ENCODE data around the gene DUSP5.
"Not testable (repeated sequence)": the region's sequence is repeated elsewhere in the genome, so short reads cannot be mapped to it uniquely, and the experiment has no call there.

Gene DUSP5

DNA sequence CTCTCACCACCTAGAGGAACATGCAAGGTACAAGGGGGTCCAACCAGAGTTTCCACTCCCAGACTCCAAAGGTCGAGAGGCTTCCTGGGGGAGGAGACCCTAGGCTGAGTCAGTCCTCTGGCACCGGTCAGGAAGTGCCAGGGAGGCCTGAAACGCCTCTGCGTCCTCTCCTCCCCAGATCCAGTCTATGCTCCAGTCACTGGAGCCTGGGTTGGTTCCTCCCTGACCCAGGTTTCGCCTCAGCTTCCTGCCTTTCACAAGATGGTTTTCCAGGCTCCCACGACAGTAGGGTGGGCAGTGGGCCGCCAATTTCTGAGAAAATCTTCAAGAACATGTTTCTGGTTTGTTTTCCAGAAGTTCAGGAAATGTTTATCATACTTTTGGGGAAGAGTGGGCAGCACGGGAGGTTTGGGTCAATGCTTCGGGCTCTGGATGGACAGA is 30.0 kb downstream of the DUSP5 start:
- no peaks in the 10 kb centered on the region for H3K9me3 ChIP-seq (replicated peaks in 1 of 2; ENCODE audit: control insufficient read depth in 2 of 2, insufficient read depth in 1 of 2, low read depth in 1 of 2, low read length in 2 of 2)
- H3K79me1 ChIP-seq (ENCODE audit: low read depth, low read length), result no peaks in the 10 kb centered on the region
- no peak overlapping the region for H3K4ac ChIP-seq (ENCODE audit: low read length)
- H3K14ac ChIP-seq (ENCODE audit: low read length), result no peak overlapping the region
- WGBS, 2 donors (ENCODE audit: extremely low coverage in 2 of 2, insufficient read length in 2 of 2, insufficient replicate concordance in 1 of 2), result no CpG with 5 or more reads among the region's 9 CpGs
- peaks cover 0 to 3% (median 0%) of the 10 kb centered on the region in 3 experiments for H3K27me3 ChIP-seq (ENCODE audit: control insufficient read depth in 3 of 3, insufficient read depth in 3 of 3, low read depth in 1 of 3, low read length in 3 of 3)
- H2BK15ac ChIP-seq (ENCODE audit: low read length), result no peak overlapping the region
- H4K91ac ChIP-seq (ENCODE audit: low read depth, low read length, poor library complexity), result no peak overlapping the region
- no peak overlapping the region for H2BK12ac ChIP-seq (ENCODE audit: low read length)
- H3K4me2 ChIP-seq (ENCODE audit: insufficient read depth, low read length, poor library complexity, severe bottlenecking), result no peak overlapping the region
- H2AK5ac ChIP-seq (ENCODE audit: low read depth, low read length), result no peak overlapping the region
- H3K18ac ChIP-seq (ENCODE audit: low read length), result no peak overlapping the region
- no peak overlapping the region for H2BK120ac ChIP-seq (ENCODE audit: low read depth, low read length)
- H3K23ac ChIP-seq (ENCODE audit: low read depth, low read length, poor library complexity), result no peak overlapping the region
- H3K4me1 ChIP-seq (ENCODE audit: control insufficient read depth in 2 of 2, insufficient read depth in 1 of 2, low read depth in 1 of 2, low read length in 2 of 2), result peaks cover 0 to 7% of the 10 kb centered on the region in 2 donors
- no peak overlapping the region for H2AFZ ChIP-seq (ENCODE audit: low read length)
- H4K8ac ChIP-seq (ENCODE audit: low read depth, low read length), result no peak overlapping the region
- no peak for DNase-seq (ENCODE audit: low spot score)
- no peaks in the 10 kb centered on the region for H3K36me3 ChIP-seq (replicated peaks in 1 of 2; ENCODE audit: control insufficient read depth in 2 of 2, insufficient read depth in 2 of 2, low read length in 2 of 2)
- no peak overlapping the region for H3K9ac ChIP-seq (ENCODE audit: low read depth, low read length, poor library complexity)
- H3K4me3 ChIP-seq (ENCODE audit: low read length in 2 of 2), result no peak overlapping the region
- H2BK5ac ChIP-seq (ENCODE audit: low read length), result no peak overlapping the region
- H3K27ac ChIP-seq (replicated peaks; ENCODE audit: low read length), result no peak overlapping the region

DNA sequence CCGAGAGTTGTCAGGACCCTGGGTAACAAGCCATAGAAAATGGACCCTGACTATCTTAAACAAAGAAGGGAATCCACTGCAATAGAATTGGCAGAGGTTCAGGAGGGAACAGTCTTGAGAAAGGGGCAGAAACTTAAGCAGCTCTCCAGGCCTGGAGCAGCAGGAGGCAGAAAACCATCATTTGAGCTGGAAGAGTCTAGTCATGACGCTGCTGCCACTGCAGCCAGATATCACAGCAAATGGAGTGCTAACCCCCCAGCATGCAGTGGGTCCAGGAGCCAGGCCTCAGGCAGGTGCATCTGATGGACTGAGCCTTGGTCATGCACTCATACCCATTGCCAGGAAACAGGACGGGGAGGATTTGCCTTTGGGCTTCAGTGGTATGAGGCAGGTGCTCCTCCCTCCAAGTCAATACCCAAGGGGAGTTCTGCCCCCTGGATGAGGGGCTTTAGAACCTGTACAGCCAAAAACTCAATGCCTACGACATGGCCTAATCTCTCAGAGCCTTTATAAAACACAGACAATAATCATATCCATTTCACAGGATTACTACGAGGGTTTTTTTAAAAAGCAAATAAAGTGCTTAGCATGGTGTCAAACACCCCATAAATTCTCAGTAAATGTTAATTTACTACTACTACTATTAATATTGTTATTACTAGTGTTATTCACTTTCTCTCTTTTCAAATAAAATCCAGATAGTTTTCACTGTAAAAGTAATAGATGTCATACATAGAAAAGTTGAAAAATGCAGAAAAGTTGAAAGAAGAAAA is 30.7 kb downstream of the DUSP5 start:
- no peak overlapping the region for H3K14ac ChIP-seq (ENCODE audit: low read length)
- H3K36me3 ChIP-seq (replicated peaks in 1 of 2; ENCODE audit: control insufficient read depth in 2 of 2, insufficient read depth in 2 of 2, low read length in 2 of 2), result no peaks in the 10 kb centered on the region
- H4K91ac ChIP-seq (ENCODE audit: low read depth, low read length, poor library complexity), result no peak overlapping the region
- H2AFZ ChIP-seq (ENCODE audit: low read length), result no peak overlapping the region
- H3K27me3 ChIP-seq (ENCODE audit: control insufficient read depth in 3 of 3, insufficient read depth in 3 of 3, low read depth in 1 of 3, low read length in 3 of 3), result peaks cover 0 to 3% (median 0%) of the 10 kb centered on the region in 3 experiments
- H3K79me1 ChIP-seq (ENCODE audit: low read depth, low read length), result no peaks in the 10 kb centered on the region
- no peak overlapping the region for H3K9ac ChIP-seq (ENCODE audit: low read depth, low read length, poor library complexity)
- H3K18ac ChIP-seq (ENCODE audit: low read length), result no peak overlapping the region
- H3K9me3 ChIP-seq (replicated peaks in 1 of 2; ENCODE audit: control insufficient read depth in 2 of 2, insufficient read depth in 1 of 2, low read depth in 1 of 2, low read length in 2 of 2), result no peaks in the 10 kb centered on the region
- no peak overlapping the region for H2BK120ac ChIP-seq (ENCODE audit: low read depth, low read length)
- H3K4ac ChIP-seq (ENCODE audit: low read length), result no peak overlapping the region
- H3K4me3 ChIP-seq (ENCODE audit: low read length in 2 of 2), result no peak overlapping the region
- peaks cover 0 to 9% of the 10 kb centered on the region in 2 donors for H3K4me1 ChIP-seq (ENCODE audit: control insufficient read depth in 2 of 2, insufficient read depth in 1 of 2, low read depth in 1 of 2, low read length in 2 of 2)
- WGBS, 2 donors (ENCODE audit: extremely low coverage in 2 of 2, insufficient read length in 2 of 2, insufficient replicate concordance in 1 of 2), result no CpG with 5 or more reads among the region's 5 CpGs
- H2BK12ac ChIP-seq (ENCODE audit: low read length), result no peak overlapping the region
- H3K27ac ChIP-seq (replicated peaks; ENCODE audit: low read length), result no peak overlapping the region
- no peak overlapping the region for H2AK5ac ChIP-seq (ENCODE audit: low read depth, low read length)
- H4K8ac ChIP-seq (ENCODE audit: low read depth, low read length), result no peak overlapping the region
- H3K4me2 ChIP-seq (ENCODE audit: insufficient read depth, low read length, poor library complexity, severe bottlenecking), result no peak overlapping the region
- H3K23ac ChIP-seq (ENCODE audit: low read depth, low read length, poor library complexity), result no peak overlapping the region
- no peak overlapping the region for H2BK5ac ChIP-seq (ENCODE audit: low read length)
- H2BK15ac ChIP-seq (ENCODE audit: low read length), result no peak overlapping the region
- no peak for DNase-seq (ENCODE audit: low spot score)

DNA sequence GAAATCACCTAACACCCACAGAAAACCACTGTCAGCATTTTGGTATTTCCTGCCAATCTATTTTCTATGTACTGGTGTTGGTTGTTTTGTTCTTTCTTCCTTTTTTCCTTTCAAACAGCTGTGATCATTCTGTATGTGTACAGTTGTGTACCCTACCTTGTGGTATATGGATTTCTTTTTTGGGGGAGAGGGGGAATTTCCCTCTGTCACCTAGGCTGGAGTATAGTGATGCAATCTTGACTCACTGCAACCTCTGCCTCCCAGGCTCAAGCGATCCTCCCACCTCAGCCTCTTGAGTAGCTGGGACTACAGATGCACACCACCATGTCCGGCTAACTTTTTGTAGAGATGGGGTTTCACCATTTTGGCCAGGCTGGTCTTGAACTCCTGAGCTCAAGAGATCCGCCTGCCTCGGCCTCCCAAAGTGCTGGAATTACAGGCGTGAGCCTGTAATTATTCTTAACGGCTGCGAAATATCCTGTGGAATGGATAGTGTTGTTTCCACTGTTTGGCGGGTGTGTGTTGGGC is 31.4 kb downstream of the DUSP5 start:
- DNase-seq (ENCODE audit: low spot score); H4K91ac ChIP-seq (ENCODE audit: low read depth, low read length, poor library complexity); H3K9me3 ChIP-seq (replicated peaks in 1 of 2; ENCODE audit: control insufficient read depth in 2 of 2, insufficient read depth in 1 of 2, low read depth in 1 of 2, low read length in 2 of 2); H2BK5ac ChIP-seq (ENCODE audit: low read length); H3K27me3 ChIP-seq (ENCODE audit: control insufficient read depth in 3 of 3, insufficient read depth in 3 of 3, low read depth in 1 of 3, low read length in 3 of 3); H3K14ac ChIP-seq (ENCODE audit: low read length); H3K23ac ChIP-seq (ENCODE audit: low read depth, low read length, poor library complexity); H4K8ac ChIP-seq (ENCODE audit: low read depth, low read length); H3K4ac ChIP-seq (ENCODE audit: low read length); H3K4me3 ChIP-seq (ENCODE audit: low read length in 2 of 2); H2BK120ac ChIP-seq (ENCODE audit: low read depth, low read length); H3K9ac ChIP-seq (ENCODE audit: low read depth, low read length, poor library complexity); H3K18ac ChIP-seq (ENCODE audit: low read length); H3K4me1 ChIP-seq (ENCODE audit: control insufficient read depth in 2 of 2, insufficient read depth in 1 of 2, low read depth in 1 of 2, low read length in 2 of 2); H2BK15ac ChIP-seq (ENCODE audit: low read length); H3K36me3 ChIP-seq (replicated peaks in 1 of 2; ENCODE audit: control insufficient read depth in 2 of 2, insufficient read depth in 2 of 2, low read length in 2 of 2); H3K27ac ChIP-seq (replicated peaks; ENCODE audit: low read length); H3K79me1 ChIP-seq (ENCODE audit: low read depth, low read length); H2BK12ac ChIP-seq (ENCODE audit: low read length); H3K4me2 ChIP-seq (ENCODE audit: insufficient read depth, low read length, poor library complexity, severe bottlenecking); H2AK5ac ChIP-seq (ENCODE audit: low read depth, low read length); H2AFZ ChIP-seq (ENCODE audit: low read length): not testable (repeated sequence)
- WGBS, 2 donors (ENCODE audit: extremely low coverage in 2 of 2, insufficient read length in 2 of 2, insufficient replicate concordance in 1 of 2), result no CpG with 5 or more reads among the region's 8 CpGs

DNA sequence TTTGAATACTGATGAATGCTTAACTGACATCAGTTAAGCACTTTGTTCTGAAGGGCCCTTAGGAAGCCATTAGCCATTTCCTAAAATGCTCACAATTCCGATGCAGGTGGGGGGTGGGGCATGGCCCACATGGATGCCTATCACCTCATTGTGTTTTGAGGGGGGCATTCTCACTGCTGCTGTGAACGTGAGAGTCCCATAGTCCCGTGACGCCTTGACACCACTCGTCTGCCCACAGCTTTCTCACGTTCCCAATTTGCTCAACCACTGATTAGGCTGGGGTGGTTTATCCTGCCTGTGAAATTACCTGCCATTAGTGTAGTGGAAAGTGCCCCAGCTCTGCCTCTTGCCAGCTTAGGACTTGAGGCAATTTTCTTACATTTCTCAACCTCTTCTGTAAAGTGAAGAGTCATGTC is 31.9 kb downstream of the DUSP5 start:
- no peaks in the 10 kb centered on the region for H3K36me3 ChIP-seq (replicated peaks in 1 of 2; ENCODE audit: control insufficient read depth in 2 of 2, insufficient read depth in 2 of 2, low read length in 2 of 2)
- no peak overlapping the region for H3K14ac ChIP-seq (ENCODE audit: low read length)
- H3K4me2 ChIP-seq (ENCODE audit: insufficient read depth, low read length, poor library complexity, severe bottlenecking), result no peak overlapping the region
- no peak overlapping the region for H3K23ac ChIP-seq (ENCODE audit: low read depth, low read length, poor library complexity)
- H2BK5ac ChIP-seq (ENCODE audit: low read length), result no peak overlapping the region
- peaks cover 0 to 9% of the 10 kb centered on the region in 2 donors for H3K4me1 ChIP-seq (ENCODE audit: control insufficient read depth in 2 of 2, insufficient read depth in 1 of 2, low read depth in 1 of 2, low read length in 2 of 2)
- no peak overlapping the region for H2AFZ ChIP-seq (ENCODE audit: low read length)
- H3K9ac ChIP-seq (ENCODE audit: low read depth, low read length, poor library complexity), result no peak overlapping the region
- no CpG with 5 or more reads among the region's 6 CpGs for WGBS, 2 donors (ENCODE audit: extremely low coverage in 2 of 2, insufficient read length in 2 of 2, insufficient replicate concordance in 1 of 2)
- H2BK15ac ChIP-seq (ENCODE audit: low read length), result no peak overlapping the region
- no peak for DNase-seq (ENCODE audit: low spot score)
- H4K8ac ChIP-seq (ENCODE audit: low read depth, low read length), result no peak overlapping the region
- no peak overlapping the region for H4K91ac ChIP-seq (ENCODE audit: low read depth, low read length, poor library complexity)
- H3K27ac ChIP-seq (replicated peaks; ENCODE audit: low read length), result no peak overlapping the region
- no peaks in the 10 kb centered on the region for H3K79me1 ChIP-seq (ENCODE audit: low read depth, low read length)
- H3K27me3 ChIP-seq (ENCODE audit: control insufficient read depth in 3 of 3, insufficient read depth in 3 of 3, low read depth in 1 of 3, low read length in 3 of 3), result peaks cover 0 to 3% (median 0%) of the 10 kb centered on the region in 3 experiments
- no peak overlapping the region for H3K18ac ChIP-seq (ENCODE audit: low read length)
- H3K4me3 ChIP-seq (ENCODE audit: low read length in 2 of 2), result no peak overlapping the region
- H3K4ac ChIP-seq (ENCODE audit: low read length), result no peak overlapping the region
- H2BK120ac ChIP-seq (ENCODE audit: low read depth, low read length), result no peak overlapping the region
- no peak overlapping the region for H2BK12ac ChIP-seq (ENCODE audit: low read length)
- H2AK5ac ChIP-seq (ENCODE audit: low read depth, low read length), result no peak overlapping the region
- no peaks in the 10 kb centered on the region for H3K9me3 ChIP-seq (replicated peaks in 1 of 2; ENCODE audit: control insufficient read depth in 2 of 2, insufficient read depth in 1 of 2, low read depth in 1 of 2, low read length in 2 of 2)
